GM19351 (cell line): ENCODE results near the gene HES2.
"Not testable (repeated sequence)": the region's sequence is repeated elsewhere in the genome, so short reads cannot be mapped to it uniquely, and the experiment has no call there.

ENCODE experiments used
- ATAC-seq: cut with Tn5 transposase; IDR thresholded peaks from one replicate; pipeline ENCODE4 v1.9.1; 2021; ENCODE audit warnings: mild to moderate bottlenecking, moderate library complexity; ENCODE audit not compliant: unreplicated experiment

The HES2 gene

GRCh38 chr1:6454856-6455751 is 35.4 kb upstream of the HES2 start:
- ATAC-seq: no peak

DNA sequence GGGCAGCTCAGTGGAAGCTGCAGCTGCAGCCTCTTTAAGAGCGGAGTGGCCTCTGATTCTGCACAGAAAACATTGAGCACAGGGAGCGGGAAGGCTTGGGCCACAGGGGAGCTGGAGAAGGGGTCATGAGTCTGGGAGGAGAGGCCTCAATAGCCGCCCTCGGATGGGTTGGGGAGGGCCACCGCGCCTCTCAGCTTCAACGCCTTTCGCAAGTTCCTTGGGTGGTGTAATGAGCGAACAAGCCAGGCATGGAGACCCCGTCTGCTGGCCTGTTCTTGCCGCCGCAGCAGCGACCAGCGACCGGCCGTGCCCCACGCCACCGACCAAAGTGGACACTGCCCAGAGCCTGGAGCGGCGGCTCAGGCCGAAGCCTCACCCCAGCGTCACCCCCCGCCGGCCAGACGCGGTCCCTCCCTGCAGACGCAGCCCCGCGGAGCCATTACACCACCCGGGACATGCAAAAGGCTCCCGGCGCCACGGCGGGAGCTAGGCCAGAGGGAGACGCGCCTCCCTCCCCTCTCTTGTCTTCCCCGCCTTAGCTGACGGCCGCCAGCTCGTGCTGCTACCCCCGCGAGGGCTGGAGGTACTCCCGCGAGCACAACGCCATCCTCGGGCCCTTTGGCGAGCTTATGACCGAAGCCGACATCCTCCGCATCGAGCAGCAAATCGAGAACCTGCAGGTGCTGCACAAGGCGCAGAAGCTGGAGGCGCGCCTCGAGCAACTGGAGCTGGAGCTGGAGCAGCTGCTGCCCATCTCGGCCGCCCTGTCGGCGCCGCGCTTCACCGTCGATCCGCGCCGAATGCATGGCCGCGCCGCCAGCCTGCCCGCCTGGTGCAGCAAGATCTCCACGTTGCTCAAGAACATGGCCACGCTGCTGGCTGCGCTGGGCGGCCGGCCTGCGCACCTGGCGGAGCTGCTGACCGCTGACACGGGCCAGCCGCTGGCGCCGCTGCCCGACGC is 34.5 kb upstream of the HES2 start:
- not testable (repeated sequence) for ATAC-seq

DNA sequence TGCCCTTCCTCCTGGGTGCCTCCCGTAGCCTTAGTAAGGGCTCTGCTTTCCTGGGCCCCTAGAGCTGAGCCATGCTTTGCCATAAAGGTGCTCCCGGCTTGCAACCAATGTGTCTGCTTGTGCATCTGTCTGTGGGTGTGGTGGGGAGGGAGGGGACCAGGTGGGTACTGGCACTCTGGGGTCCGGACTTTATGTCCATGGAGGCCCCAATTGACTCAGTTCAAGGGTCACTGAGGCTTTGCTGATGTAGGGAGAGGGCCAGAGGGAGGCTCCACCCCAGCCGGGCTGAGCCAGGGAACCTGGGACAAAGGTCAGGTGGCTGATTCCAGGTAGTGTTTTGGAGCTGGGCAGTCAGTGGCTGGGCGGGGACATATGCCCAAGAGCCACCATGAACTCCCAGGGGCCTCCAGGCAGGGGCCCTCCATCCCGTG is 31.2 kb upstream of the HES2 start:
- ATAC-seq: no peak

DNA sequence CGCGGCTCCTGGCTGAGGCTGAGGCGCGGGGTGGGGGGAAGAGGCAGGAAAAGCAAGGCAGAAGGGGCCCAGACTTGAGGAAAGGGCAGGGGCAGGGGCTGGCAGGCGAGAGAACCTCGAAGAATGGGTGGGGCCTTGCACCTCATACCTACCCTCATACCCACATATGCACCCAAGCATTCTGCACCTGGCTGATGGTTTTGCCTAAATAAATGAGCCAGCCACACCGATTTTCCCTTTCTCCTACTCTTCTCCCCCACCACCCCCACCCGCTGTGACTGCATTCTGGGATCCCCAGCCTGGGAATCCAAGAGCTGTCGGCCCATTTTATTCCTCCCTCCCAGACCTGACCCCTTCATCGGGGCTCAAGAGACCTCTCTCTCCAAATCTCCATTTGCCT is 30.8 kb upstream of the HES2 start:
- ATAC-seq: not testable (repeated sequence)

DNA sequence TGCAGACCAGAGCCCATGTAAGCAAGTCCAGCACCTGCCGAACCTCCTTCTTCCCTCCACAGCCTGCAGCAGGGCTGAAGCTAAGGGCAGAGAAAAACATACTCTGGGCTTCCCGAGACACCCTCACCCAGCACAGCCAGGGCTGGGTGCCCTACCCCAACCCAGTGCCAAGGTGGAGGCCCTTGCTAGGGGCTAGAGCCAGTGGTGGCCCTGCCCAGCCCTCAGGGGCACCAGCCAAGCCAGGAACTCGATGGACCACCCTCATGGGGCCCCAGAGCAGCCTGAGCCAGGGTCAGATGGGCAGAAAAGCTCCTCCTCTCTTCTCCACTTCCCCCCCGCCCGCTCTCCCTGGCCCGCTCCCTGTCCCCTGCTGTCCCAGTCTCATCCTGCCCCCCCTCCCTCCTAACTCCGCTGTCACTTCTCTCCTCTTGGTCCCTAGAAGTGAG is 30.3 kb upstream of the HES2 start:
- ATAC-seq: no peak

- no peak for ATAC-seq
Observed at GRCh38 chr1:6448749-6449631, 29.3 kb upstream of the HES2 start.

DNA sequence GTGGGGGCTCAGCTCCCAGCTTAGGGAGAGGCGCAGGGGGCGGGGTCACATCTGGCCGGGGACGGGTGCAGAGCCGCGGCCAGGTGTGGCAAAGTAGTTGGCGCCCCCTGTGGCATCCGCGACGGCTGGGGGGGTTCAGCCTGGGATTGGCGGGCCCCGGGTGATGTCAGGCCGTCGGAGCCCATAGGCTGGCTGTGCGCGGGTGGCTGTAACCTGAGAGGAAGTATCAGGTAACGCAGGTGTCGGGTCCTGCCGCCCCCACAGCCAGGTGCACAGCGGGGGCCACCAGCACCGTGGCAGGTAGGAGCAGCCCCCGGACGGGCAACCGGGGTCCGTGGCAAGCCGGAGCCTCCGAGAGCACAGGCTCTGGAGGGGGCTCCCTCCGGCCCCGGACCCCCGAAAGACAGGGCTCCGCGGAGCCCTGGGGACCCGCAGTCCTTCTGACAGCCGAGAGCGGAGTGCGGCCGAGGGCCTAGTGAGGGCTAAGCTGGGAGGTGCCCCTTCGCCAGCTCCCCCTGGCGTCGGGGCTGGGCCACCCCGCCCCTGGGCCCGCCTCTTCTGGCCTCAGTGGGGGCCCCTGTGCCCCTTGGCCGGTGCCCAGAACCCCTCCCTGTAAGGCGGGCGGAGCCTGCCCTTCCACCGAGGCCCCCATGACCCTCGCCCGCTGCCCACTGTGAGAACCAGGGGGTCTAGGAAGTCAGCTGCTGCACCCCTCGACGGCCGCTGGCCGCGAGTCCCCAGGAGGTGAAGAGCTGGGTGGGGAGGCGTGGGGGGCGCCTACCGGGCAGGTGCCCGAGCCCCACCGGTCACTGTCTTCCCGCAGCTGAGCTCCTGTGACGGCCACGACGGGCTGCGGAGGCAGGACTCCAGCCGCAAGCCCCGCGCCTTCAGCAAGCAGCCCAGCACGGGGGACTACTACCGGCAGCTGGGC is 28.4 kb upstream of the HES2 start:
- no peak for ATAC-seq

DNA sequence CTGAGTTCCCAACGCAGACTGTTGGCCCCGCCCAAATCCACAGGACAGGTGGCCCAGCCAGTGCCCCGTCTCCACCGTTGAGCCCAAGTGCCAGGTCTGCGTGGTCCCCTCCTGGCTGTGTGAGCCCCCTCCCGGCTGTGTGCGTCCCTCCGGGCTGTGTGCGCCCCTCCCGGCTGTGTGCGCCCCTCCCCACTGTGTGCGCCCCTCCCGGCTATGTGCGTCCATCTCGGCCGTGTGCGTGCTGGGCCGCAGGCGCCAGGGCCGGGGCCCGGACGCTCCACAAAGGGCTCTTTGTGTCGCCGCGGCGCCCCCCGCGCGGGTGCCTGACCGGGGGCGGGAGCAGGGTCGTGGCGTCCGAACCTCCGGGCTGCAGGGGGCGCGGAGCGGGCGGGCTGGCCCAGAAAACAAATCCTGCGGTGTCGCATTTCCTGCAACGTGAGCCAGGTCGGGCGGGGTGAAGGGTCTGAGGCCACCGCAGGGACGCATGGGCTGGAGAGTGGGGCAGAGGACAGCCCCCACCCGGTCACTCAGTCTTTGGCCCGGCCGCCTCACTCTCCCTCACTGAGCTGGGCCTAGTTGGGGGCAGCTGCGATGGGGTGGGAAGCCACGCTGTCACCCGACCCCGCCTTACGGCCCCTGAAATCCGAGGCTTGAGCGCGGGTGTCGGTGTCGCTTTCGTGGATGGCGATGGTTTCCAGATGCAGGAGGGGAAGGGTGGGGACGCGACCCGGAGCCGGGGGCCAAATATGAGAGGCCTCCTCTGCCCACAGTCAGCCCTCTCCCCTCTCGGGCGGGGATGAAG is 27.5 kb upstream of the HES2 start:
- ATAC-seq: no peak

DNA sequence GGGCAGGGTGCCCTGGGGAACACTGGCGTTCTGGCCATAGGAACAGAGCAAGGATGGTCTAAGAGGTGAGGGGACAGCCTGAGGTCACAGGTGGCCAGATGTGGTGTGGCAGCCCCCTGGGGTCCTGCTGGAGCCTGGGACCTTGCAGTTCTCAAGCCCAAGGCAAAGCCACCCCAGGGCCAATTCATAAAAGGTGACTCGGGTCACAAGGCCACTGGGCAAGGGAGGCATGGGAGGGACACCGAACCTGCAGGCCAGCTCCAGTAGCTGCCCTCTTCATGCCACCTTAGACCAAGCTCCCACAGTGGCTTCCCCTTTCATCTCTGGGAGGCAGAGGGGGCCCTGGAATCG is 26.9 kb upstream of the HES2 start:
- no peak for ATAC-seq

- ATAC-seq: not testable (repeated sequence)
Observed at GRCh38 chr1:6445929-6446328, 26.2 kb upstream of the HES2 start.

DNA sequence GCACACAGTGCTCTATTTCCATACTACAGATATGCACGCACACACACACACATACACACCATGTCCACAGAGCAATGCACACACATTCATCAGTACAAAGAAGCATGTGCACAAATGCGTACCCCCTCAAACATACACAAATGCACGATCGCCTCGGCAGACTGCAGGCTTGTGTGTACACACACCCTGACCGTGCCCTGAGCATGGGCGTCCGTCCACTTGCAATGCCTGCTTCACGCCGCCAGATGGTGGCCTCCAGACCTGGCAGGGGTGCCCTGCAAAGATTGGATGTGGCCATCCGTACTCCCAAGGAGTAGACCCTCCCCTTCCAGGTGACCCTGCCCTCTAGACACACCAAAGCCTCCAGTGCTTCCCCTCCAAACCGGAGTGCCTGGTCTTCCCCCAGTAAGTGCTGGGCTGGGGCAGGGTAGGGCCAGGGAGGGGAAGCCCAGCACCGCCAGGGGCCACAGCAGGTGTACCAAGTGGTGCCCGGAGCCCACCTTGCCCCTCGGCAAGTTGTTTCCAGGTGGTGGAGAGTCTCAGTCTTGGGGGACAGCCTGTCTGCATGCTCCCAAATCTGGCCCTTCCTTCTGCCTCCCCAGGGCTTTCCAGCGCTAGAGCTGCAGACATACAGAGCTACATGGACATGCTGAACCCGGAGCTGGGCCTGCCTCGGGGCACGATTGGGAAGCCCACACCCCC is 25.5 kb upstream of the HES2 start:
- ATAC-seq: no peak

DNA sequence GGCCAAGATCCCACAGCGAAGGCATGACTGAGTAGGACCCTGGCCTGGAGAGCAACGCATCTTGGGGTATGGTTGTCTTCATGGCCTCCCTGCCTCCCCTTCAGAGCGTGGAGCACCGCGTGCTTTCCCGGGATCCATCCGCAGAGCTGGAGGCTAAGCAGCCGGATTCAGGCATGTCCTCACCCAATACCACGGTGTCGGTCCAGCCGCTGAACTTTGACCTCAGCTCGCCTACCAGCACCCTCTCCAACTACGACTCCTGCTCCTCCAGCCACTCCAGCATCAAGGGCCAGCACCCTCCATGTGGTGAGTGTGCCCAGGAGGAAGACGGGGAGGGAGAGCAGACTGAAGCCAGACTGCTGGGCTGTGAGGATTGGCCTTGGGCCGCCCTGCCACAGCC is 24.7 kb upstream of the HES2 start:
- ATAC-seq: no peak

- no peak for ATAC-seq
Observed at GRCh38 chr1:6443339-6444115, 23.8 kb upstream of the HES2 start.

- no peak for ATAC-seq
Observed at GRCh38 chr1:6441586-6441985, 21.9 kb upstream of the HES2 start.

DNA sequence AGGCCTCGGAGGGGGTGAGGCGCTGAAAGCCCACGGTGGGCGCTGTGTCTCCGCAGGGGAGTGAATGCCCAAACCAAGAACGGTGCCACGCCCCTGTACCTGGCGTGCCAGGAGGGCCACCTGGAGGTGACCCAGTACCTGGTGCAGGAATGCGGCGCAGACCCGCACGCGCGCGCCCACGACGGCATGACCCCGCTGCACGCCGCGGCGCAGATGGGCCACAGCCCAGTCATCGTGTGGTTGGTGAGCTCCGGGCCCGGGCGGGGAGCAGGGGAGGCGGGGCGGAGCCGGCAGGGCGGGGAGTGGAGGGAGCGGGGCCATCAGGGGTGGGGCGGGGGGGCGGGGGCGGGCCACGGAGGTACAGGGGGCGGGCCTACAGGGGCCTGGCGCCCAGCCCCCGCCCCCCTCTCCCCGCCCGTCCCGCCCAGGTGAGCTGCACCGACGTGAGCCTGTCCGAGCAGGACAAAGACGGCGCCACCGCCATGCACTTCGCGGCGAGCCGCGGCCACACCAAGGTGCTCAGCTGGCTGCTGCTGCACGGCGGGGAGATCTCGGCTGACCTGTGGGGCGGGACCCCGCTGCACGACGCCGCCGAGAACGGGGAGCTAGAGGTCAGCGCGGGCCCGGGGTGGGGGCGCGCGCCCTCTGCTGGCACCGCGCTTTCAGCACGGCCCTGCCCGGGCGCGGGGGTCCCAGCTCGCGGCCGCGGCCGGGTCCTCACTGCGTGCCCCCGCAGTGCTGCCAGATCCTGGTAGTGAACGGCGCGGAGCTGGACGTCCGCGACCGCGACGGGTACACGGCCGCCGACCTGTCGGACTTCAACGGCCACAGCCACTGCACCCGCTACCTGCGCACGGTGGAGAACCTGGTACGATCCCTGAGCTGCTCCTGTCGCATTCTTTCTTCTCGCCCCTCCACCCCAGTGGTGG is 20.7 kb upstream of the HES2 start:
- peak; percentile 51 for ATAC-seq

GRCh38 chr1:6438047-6438525 is 18.4 kb upstream of the HES2 start:
- ATAC-seq: peak; percentile 56
